GM12878 (cell line): ENCODE data around the gene ATG5. TPM values are rescaled to one million over a fixed set of nuclear protein-coding genes. Genes with fewer than 3 reads are reported as not detected.

Experiments used
- CREB1 ChIP-seq: IDR thresholded peaks from 2 replicates; pipeline ENCODE4 v1.6.1; 2012; ENCODE audit warnings: low read depth, mild to moderate bottlenecking, inconsistent platforms
- EP300 ChIP-seq, 2 experiments: fragments of 150-350 bp in 1 of 2; IDR thresholded peaks; 2 replicates each; pipeline ENCODE4 v1.6.1; 2011 to 2012; ENCODE audit warnings: low read depth in 2 of 2, low read length in 2 of 2, borderline replicate concordance in 1 of 2, improper control_type of control experiment in 1 of 2, inconsistent platforms in 1 of 2; ENCODE audit not compliant: control insufficient read depth in 1 of 2
- FOXK2 ChIP-seq: fragments of 450-650 bp; IDR thresholded peaks from 2 replicates; pipeline ENCODE4 v1.6.1; 2017; ENCODE audit warnings: mild to moderate bottlenecking, moderate library complexity
- IRF3 ChIP-seq: fragments of 450-650 bp; IDR thresholded peaks from 2 replicates; pipeline ENCODE4 v1.6.1; 2014; ENCODE audit warnings: mild to moderate bottlenecking
- MLLT1 ChIP-seq: fragments of 450-650 bp; IDR thresholded peaks from 2 replicates; pipeline ENCODE4 v1.6.1; 2016; ENCODE audit warnings: mild to moderate bottlenecking
- MYB ChIP-seq: fragments of 150-350 bp; IDR thresholded peaks from 2 replicates; pipeline ENCODE4 v1.6.1; 2014; ENCODE audit warnings: mild to moderate bottlenecking, low read depth, low read length, borderline replicate concordance
- MYC ChIP-seq: IDR thresholded peaks from 2 replicates; pipeline ENCODE4 v1.6.1; 2011; ENCODE audit warnings: mild to moderate bottlenecking, low read length, moderate library complexity, inconsistent platforms; ENCODE audit not compliant: insufficient read depth, insufficient replicate concordance, insufficient read length, severe bottlenecking
- NBN ChIP-seq: fragments of 450-650 bp; IDR thresholded peaks from 2 replicates; pipeline ENCODE4 v1.6.1; 2016
- NFYB ChIP-seq: IDR thresholded peaks from 2 replicates; pipeline ENCODE4 v1.6.1; 2011; ENCODE audit warnings: low read depth, mild to moderate bottlenecking, low read length, improper control_type of control experiment, moderate library complexity; ENCODE audit not compliant: insufficient read depth
- NR2F1 ChIP-seq: fragments of 450-650 bp; conservative IDR thresholded peaks from 2 replicates; pipeline ENCODE4 v1.6.1; 2017; ENCODE audit warnings: mild to moderate bottlenecking
- PML ChIP-seq: IDR thresholded peaks from 2 replicates; pipeline ENCODE4 v1.6.1; 2012; ENCODE audit warnings: low read length, inconsistent platforms
- POU2F2 ChIP-seq: IDR thresholded peaks from 3 replicates; pipeline ENCODE4 v1.6.1; 2011; ENCODE audit warnings: low read depth, mild to moderate bottlenecking, low read length, borderline replicate concordance
- RB1 ChIP-seq: fragments of 450-650 bp; formaldehyde crosslinking; IDR thresholded peaks from 2 replicates; pipeline ENCODE4 v1.6.1; 2017; ENCODE audit warnings: mild to moderate bottlenecking, borderline replicate concordance
- SMC3 ChIP-seq: IDR thresholded peaks from 2 replicates; pipeline ENCODE4 v1.6.1; 2011; ENCODE audit warnings: low read length, improper control_type of control experiment, borderline replicate concordance
- SREBF1 ChIP-seq: IDR thresholded peaks from 2 replicates; pipeline ENCODE4 v1.6.1; 2012; ENCODE audit warnings: mild to moderate bottlenecking, low read length
- SREBF2 ChIP-seq: IDR thresholded peaks from 2 replicates; pipeline ENCODE4 v1.6.1; 2012; ENCODE audit warnings: mild to moderate bottlenecking, low read length
- SUZ12 ChIP-seq: fragments of 200-600 bp; sonication (generic); IDR thresholded peaks from one replicate; pipeline ENCODE4 v1.6.1; 2018; ENCODE audit warnings: antibody characterized with exemption, mild to moderate bottlenecking; ENCODE audit not compliant: unreplicated experiment
- ZNF217 ChIP-seq: fragments of 450-650 bp; IDR thresholded peaks from 2 replicates; pipeline ENCODE4 v1.6.1; 2017; ENCODE audit warnings: antibody characterized with exemption, mild to moderate bottlenecking
- ZNF24 ChIP-seq: fragments of 450-650 bp; IDR thresholded peaks from 2 replicates; pipeline ENCODE4 v1.6.1; 2017; ENCODE audit warnings: antibody characterized with exemption, mild to moderate bottlenecking
- ZZZ3 ChIP-seq: IDR thresholded peaks from 2 replicates; pipeline ENCODE4 v1.6.1; 2011; ENCODE audit warnings: low read depth; ENCODE audit not compliant: control insufficient read depth, insufficient read length
- polyA plus RNA-seq, 11 experiments: library from polyadenylated mRNA; depleted of rRNA in 4 of 11; unstranded in 6 of 11; stranded (reverse) in 5 of 11; fragments of >200 nt; fragmentation: Nextera tagmentation in 4 of 11; fragmentation: Illumina TruSeq in 1 of 11; extraction: Ambion mirVana in 4 of 11; extraction: Trizol in 1 of 11; gene quantifications; 1 replicate in 1 of 11; 2 replicates in 10 of 11; pipeline versions ENCODE4 v1.2.1 to v1.2.3, GENCODE V29; 2011 to 2016; ENCODE audit warnings: inconsistent platforms in 2 of 11, missing spikeins in 2 of 11, low read depth in 1 of 11
- total RNA-seq, 4 experiments: library from RNA; depleted of rRNA in 3 of 4; stranded (reverse); fragments of >200 nt in 3 of 4; fragmentation: Illumina TruSeq in 1 of 4; extraction: Trizol in 1 of 4; gene quantifications; 2 replicates each; pipeline versions ENCODE4 v1.2.1 to v1.2.3, GENCODE V29; 2013 to 2021
- TF ChIP-seq, protein P1 (sequence below): IDR thresholded peaks from 2 replicates; pipeline ENCODE4 v1.6.1; 2012; ENCODE audit warnings: mild to moderate bottlenecking, low read depth, low read length
- TF ChIP-seq, protein P2 (sequence below): fragments of 450-650 bp; IDR thresholded peaks from 2 replicates; pipeline ENCODE4 v1.6.1; 2017; ENCODE audit warnings: antibody characterized with exemption, mild to moderate bottlenecking, moderate library complexity

Gene ATG5
- total and polyA plus RNA-seq, 10 of the 15 experiments (the other 5 are each of a cell fraction or from before 2014, with no cell fraction given): 12.9 to 51.8 (median 23.9) TPM

DNA sequence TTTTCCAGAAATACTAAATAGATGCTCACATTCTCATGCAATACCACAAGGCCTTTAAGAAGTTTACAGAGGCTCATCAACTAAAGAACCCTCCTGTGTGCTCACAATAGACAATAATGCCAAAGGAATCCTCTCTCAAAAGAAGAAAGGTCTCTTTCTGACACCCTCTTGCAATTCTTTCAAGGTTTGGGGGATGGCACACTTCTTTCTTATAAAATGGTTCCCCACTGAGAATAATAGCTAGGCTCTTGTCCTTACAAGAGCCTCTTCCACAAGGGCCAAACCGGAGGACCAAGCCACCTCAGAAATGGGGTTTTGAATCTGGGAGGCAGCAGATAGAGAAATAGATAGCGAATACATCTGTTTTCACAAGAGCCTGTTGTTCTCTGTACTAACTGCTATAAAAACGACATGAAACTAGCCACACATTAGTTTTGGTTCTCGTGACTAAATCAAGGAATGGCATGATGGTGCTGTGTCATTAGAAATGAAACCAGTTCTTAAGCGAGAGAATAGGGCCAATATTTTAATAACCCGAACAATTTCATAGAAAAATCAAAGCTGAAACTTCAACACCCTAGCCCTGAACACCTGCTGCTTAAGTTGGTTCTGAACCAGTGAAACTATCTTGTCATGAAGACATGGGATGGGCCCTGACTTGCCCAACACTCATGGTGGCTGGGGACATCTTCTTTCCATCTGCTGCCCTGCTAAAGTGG, 158.3 kb downstream of the ATG5 start (continued):
- TF ChIP-seq, protein P1, sequence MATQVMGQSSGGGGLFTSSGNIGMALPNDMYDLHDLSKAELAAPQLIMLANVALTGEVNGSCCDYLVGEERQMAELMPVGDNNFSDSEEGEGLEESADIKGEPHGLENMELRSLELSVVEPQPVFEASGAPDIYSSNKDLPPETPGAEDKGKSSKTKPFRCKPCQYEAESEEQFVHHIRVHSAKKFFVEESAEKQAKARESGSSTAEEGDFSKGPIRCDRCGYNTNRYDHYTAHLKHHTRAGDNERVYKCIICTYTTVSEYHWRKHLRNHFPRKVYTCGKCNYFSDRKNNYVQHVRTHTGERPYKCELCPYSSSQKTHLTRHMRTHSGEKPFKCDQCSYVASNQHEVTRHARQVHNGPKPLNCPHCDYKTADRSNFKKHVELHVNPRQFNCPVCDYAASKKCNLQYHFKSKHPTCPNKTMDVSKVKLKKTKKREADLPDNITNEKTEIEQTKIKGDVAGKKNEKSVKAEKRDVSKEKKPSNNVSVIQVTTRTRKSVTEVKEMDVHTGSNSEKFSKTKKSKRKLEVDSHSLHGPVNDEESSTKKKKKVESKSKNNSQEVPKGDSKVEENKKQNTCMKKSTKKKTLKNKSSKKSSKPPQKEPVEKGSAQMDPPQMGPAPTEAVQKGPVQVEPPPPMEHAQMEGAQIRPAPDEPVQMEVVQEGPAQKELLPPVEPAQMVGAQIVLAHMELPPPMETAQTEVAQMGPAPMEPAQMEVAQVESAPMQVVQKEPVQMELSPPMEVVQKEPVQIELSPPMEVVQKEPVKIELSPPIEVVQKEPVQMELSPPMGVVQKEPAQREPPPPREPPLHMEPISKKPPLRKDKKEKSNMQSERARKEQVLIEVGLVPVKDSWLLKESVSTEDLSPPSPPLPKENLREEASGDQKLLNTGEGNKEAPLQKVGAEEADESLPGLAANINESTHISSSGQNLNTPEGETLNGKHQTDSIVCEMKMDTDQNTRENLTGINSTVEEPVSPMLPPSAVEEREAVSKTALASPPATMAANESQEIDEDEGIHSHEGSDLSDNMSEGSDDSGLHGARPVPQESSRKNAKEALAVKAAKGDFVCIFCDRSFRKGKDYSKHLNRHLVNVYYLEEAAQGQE: no peak
- peak; percentile 68; the same call in 2 of the 3 replicates for TF ChIP-seq POU2F2
- no peak for TF ChIP-seq SREBF2
- no peak for TF ChIP-seq FOXK2
- TF ChIP-seq ZNF24: peak; percentile 63; the same call in 1 of the 2 replicates
- TF ChIP-seq, protein P2, sequence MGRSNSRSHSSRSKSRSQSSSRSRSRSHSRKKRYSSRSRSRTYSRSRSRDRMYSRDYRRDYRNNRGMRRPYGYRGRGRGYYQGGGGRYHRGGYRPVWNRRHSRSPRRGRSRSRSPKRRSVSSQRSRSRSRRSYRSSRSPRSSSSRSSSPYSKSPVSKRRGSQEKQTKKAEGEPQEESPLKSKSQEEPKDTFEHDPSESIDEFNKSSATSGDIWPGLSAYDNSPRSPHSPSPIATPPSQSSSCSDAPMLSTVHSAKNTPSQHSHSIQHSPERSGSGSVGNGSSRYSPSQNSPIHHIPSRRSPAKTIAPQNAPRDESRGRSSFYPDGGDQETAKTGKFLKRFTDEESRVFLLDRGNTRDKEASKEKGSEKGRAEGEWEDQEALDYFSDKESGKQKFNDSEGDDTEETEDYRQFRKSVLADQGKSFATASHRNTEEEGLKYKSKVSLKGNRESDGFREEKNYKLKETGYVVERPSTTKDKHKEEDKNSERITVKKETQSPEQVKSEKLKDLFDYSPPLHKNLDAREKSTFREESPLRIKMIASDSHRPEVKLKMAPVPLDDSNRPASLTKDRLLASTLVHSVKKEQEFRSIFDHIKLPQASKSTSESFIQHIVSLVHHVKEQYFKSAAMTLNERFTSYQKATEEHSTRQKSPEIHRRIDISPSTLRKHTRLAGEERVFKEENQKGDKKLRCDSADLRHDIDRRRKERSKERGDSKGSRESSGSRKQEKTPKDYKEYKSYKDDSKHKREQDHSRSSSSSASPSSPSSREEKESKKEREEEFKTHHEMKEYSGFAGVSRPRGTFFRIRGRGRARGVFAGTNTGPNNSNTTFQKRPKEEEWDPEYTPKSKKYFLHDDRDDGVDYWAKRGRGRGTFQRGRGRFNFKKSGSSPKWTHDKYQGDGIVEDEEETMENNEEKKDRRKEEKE: no peak
- no peak for TF ChIP-seq ZZZ3
- TF ChIP-seq CREB1: 0 out of 2 replicates have a peak, but pooled peaks have one; percentile 10
- peak; percentile 49; the same call in 1 of the 2 replicates for TF ChIP-seq PML
- TF ChIP-seq EP300 (IDR thresholded peaks at IDR 0.05; ENCODE audit: borderline replicate concordance in 1 of 2, control insufficient read depth in 1 of 2, low read depth in 2 of 2, low read length in 2 of 2): peak; percentile 74 to 87; a peak in 2 of 4 replicates
- peak; percentile 25; the same call in 1 of the 2 replicates for TF ChIP-seq NR2F1
- no peak for TF ChIP-seq IRF3
- no peak for TF ChIP-seq NFYB
- TF ChIP-seq SREBF1: peak; percentile 36; the same call in 1 of the 2 replicates
- no peak for TF ChIP-seq RB1
- no peak; the same call in 1 of the 2 replicates for TF ChIP-seq NBN
- TF ChIP-seq ZNF217: peak; percentile 45; the same call in 1 of the 2 replicates
- no peak for TF ChIP-seq MYB
- no peak for TF ChIP-seq SUZ12
- no peak for TF ChIP-seq MLLT1
- TF ChIP-seq MYC: no peak
- no peak; the same call in 1 of the 2 replicates for TF ChIP-seq SMC3
